HepG2 (cell line): Measurements from ENCODE around the gene ST8SIA1. TPM values are rescaled to one million over a fixed set of nuclear protein-coding genes. Genes with fewer than 3 reads are reported as not detected.

Experiments
- ATAC-seq: fragments of 200-7000 bp; cut with Tn5 transposase; 3 replicates; pipeline ENCODE4 v1.9.1; 2020; ENCODE audit warnings: mild to moderate bottlenecking, moderate library complexity
- BruUV-seq: library from RNA; stranded (reverse); fragments of 400-500 nt; replicated peaks from 2 replicates; lab custom pipeline; 2021; lab: Mats Ljungman, UMichigan
- CTCF ChIA-PET: fragments of 300-600 bp; formaldehyde crosslinking; extraction: SDS; loops from one replicate; lab custom pipeline; 2021; ENCODE audit warnings: low total read pairs, inconsistent platforms, low intra/inter-chr PET ratio; lab: Yijun Ruan, JAX
- POLR2A ChIA-PET: fragments of 350-600 bp; sonication (Branson Sonifier 250); formaldehyde crosslinking; loops from one replicate; lab custom pipeline; 2020; ENCODE audit warnings: antibody characterized with exemption, inconsistent platforms; lab: Yijun Ruan, JAX
- DNase-seq: peaks from one replicate; pipeline ENCODE4 v3.0.0-alpha.2; 2015; ENCODE audit warnings: low spot score
- FAIRE-seq: peaks from 3 replicates; lab custom pipeline; 2011; peaks lifted over from hg19 to GRCh38; lab: Jason Lieb, UNC
- H2AFZ ChIP-seq: one replicate; pipeline ENCODE4 v1.6.1; 2011; ENCODE audit warnings: low read length, inconsistent platforms
- H3K27ac ChIP-seq: fragments of 300-600 bp; 3 replicates; pipeline ENCODE4 v1.8.0; 2011; ENCODE audit warnings: mixed run types, mild to moderate bottlenecking, mixed read lengths, low read length, inconsistent platforms; ENCODE audit not compliant: insufficient read depth; ENCODE audit errors: extremely low read length
- H3K27me3 ChIP-seq, 2 experiments: fragments of 200-600 bp in 1 of 2; 2 replicates in 1 of 2; 3 replicates in 1 of 2; pipeline versions ENCODE4 v1.6.0 to v1.8.0; 2011; ENCODE audit warnings: low read length in 2 of 2, mild to moderate bottlenecking in 2 of 2, moderate library complexity in 2 of 2, inconsistent platforms in 1 of 2; ENCODE audit not compliant: insufficient read depth in 2 of 2, control insufficient read depth in 1 of 2
- H3K36me3 ChIP-seq, 2 experiments: fragments of 200-600 bp in 1 of 2; replicated peaks in 1 of 2; 2 replicates in 1 of 2; 3 replicates in 1 of 2; pipeline versions ENCODE4 v1.5.1 to v1.8.0; 2011; ENCODE audit warnings: low read length in 2 of 2, inconsistent platforms in 1 of 2; ENCODE audit not compliant: insufficient read depth in 2 of 2, control insufficient read depth in 1 of 2
- H3K4me1 ChIP-seq: 2 replicates; pipeline ENCODE4 v1.5.1; 2012; ENCODE audit warnings: low read length, inconsistent platforms; ENCODE audit not compliant: insufficient read depth
- H3K4me2 ChIP-seq: 2 replicates; pipeline ENCODE4 v1.6.0; 2011; ENCODE audit warnings: low read depth, low read length, inconsistent platforms
- H3K4me3 ChIP-seq, 3 experiments: fragments of 200-600 bp in 1 of 3; sonication (generic), shearing (Covaris generic) in 1 of 3; replicated peaks in 1 of 3; 2 replicates each; pipeline ENCODE4 v1.5.1; 2011 to 2016; ENCODE audit warnings: low read length in 3 of 3, inconsistent platforms in 2 of 3, low read depth in 2 of 3, mild to moderate bottlenecking in 2 of 3, control low read depth in 1 of 3, mixed read lengths in 1 of 3; ENCODE audit not compliant: insufficient read depth in 1 of 3
- H3K79me2 ChIP-seq: one replicate; pipeline ENCODE4 v1.6.1; 2011; ENCODE audit warnings: low read length, inconsistent platforms; ENCODE audit not compliant: insufficient read depth
- H3K9ac ChIP-seq: 2 replicates; pipeline ENCODE4 v1.6.0; 2011; ENCODE audit warnings: mild to moderate bottlenecking, low read depth, low read length, inconsistent platforms; ENCODE audit not compliant: insufficient read depth
- H3K9me3 ChIP-seq: 2 replicates; pipeline ENCODE4 v1.5.1; 2012; ENCODE audit warnings: mild to moderate bottlenecking, low read length
- H4K20me1 ChIP-seq: 2 replicates; pipeline ENCODE4 v1.6.0; 2011; ENCODE audit warnings: inconsistent platforms, mild to moderate bottlenecking, low read length, moderate library complexity; ENCODE audit not compliant: insufficient read depth
- AGO2 ChIP-seq: fragments of 200-400 bp; formaldehyde crosslinking; optimal IDR thresholded peaks from 2 replicates; pipeline ENCODE3; 2017; ENCODE audit warnings: mild to moderate bottlenecking, low read depth, low read length, moderate library complexity
- CREB3 ChIP-seq: sonication (generic); formaldehyde crosslinking; IDR thresholded peaks from 2 replicates; pipeline ENCODE4 v1.5.0; 2020; ENCODE audit warnings: missing genetic modification reagents
- HHEX ChIP-seq: IDR thresholded peaks from 2 replicates; pipeline ENCODE4 v1.6.1; 2016; ENCODE audit warnings: control low read depth
- KLF16 ChIP-seq, 2 experiments: sonication (generic) in 1 of 2; formaldehyde crosslinking in 1 of 2; IDR thresholded peaks; 2 replicates each; pipeline versions ENCODE4 v1.6.1 to v1.8.0; 2016 to 2023; ENCODE audit warnings: missing genetic modification reagents in 2 of 2, missing compliant biosample characterization in 1 of 2
- NFKBIZ ChIP-seq: IDR thresholded peaks from 2 replicates; pipeline ENCODE4 v1.6.1; 2018; ENCODE audit warnings: missing genetic modification reagents, missing compliant biosample characterization
- ZBED4 ChIP-seq: sonication (generic); formaldehyde crosslinking; IDR thresholded peaks from 2 replicates; pipeline ENCODE4 v1.4.0; 2020; ENCODE audit warnings: missing genetic modification reagents, borderline replicate concordance
- ZBTB2 ChIP-seq: sonication (generic); formaldehyde crosslinking; IDR thresholded peaks from 2 replicates; pipeline ENCODE4 v1.8.0; 2022; ENCODE audit warnings: low read depth, missing genetic modification reagents
- ZC3H4 ChIP-seq: sonication (generic); formaldehyde crosslinking; IDR thresholded peaks from 2 replicates; pipeline ENCODE4 v1.4.0; 2020; ENCODE audit warnings: missing genetic modification reagents, borderline replicate concordance
- ZNF777 ChIP-seq: sonication (generic); formaldehyde crosslinking; IDR thresholded peaks from 2 replicates; pipeline ENCODE4 v1.4.0; 2020; ENCODE audit warnings: missing genetic modification reagents
- ZXDC ChIP-seq: sonication (generic); formaldehyde crosslinking; IDR thresholded peaks from 2 replicates; pipeline ENCODE4 v1.5.0; 2020; ENCODE audit warnings: mild to moderate bottlenecking, missing genetic modification reagents
- WGBS: methylation state at CpG from one replicate; pipeline ENCODE4 v1.1.6; 2017; ENCODE audit warnings: low lambda C conversion rate; 5-methylcytosine and 5-hydroxymethylcytosine counted together
- in situ Hi-C: cut with HindIII; loops from 2 replicates; pipeline ENCODE4 v1.10.0; 2017; ENCODE audit warnings: low pct_unique_long_range_greater_than_20kb; ENCODE audit not compliant: extremely low pct_ligation_motif_present
- intact Hi-C: fragments of 100-400 bp; cut with micrococcal nuclease; formaldehyde crosslinking; loops from one replicate; pipeline ENCODE4 v1.10.0; 2022; ENCODE audit not compliant: unreplicated experiment
- polyA plus RNA-seq, 8 experiments: library from polyadenylated mRNA; depleted of rRNA in 3 of 8; stranded (reverse) in 7 of 8; unstranded in 1 of 8; fragments of >200 nt; fragmentation: Illumina TruSeq in 4 of 8; extraction: Trizol in 4 of 8; gene quantifications; 2 replicates each; pipeline versions ENCODE4 v1.2.1 to v1.2.3, GENCODE V29; 2011 to 2016; ENCODE audit warnings: low read depth in 4 of 8, missing spikeins in 1 of 8, mixed read lengths in 1 of 8; ENCODE audit not compliant: insufficient read depth in 1 of 8
- total RNA-seq, 5 experiments: library from RNA; depleted of rRNA; stranded (reverse); fragments of >200 nt; fragmentation: Illumina TruSeq; extraction: Trizol; gene quantifications; 2 replicates each; pipeline ENCODE4 v1.2.3, GENCODE V29; 2016; ENCODE audit warnings: low read depth in 1 of 5

The ST8SIA1 gene
- total and polyA plus RNA-seq, 2 of the 13 experiments (the other 11 are each of a cell fraction or from before 2014, with no cell fraction given), result not detected

- TF ChIP-seq NFKBIZ, result no peak
- TF ChIP-seq ZBTB2 (CRISPR knock-in tag), result no peak
- no peak for TF ChIP-seq CREB3 (CRISPR knock-in tag)
- no peaks in the 10 kb centered on the region for H4K20me1 ChIP-seq
- DNase-seq (no peak), ATAC-seq (no peak), FAIRE-seq (no peak)
- H3K4me3 ChIP-seq, result no peak overlapping the region
- no peaks in the 10 kb centered on the region for H3K4me1 ChIP-seq
- no peaks in the 10 kb centered on the region for H3K36me3 ChIP-seq
- no peak overlapping the region for H3K27ac ChIP-seq
- H3K27me3 ChIP-seq, result 0 out of 5 replicates have a peak, but pooled peaks cover 0 to 2% of the 10 kb centered on the region in 2 experiments
- intact Hi-C loops, result no loop called here
- H3K79me2 ChIP-seq, result no peaks in the 10 kb centered on the region
- no peak overlapping the region for H3K4me2 ChIP-seq
- H3K9ac ChIP-seq, result no peak overlapping the region
- BruUV-seq, result no TSS peak
- CTCF ChIA-PET, result no interaction called here
- H3K9me3 ChIP-seq, result no peaks in the 10 kb centered on the region
- POLR2A ChIA-PET, result no interaction called here
- no peak overlapping the region for H2AFZ ChIP-seq
- in situ Hi-C loops, result no loop called here
Measured at GRCh38 chr12:22234561-22234960, 99.9 kb downstream of the ST8SIA1 start.

- intact Hi-C loops, result no loop called here
- no peaks in the 10 kb centered on the region for H3K9me3 ChIP-seq
- no peak overlapping the region for H3K9ac ChIP-seq
- in situ Hi-C loops, result no loop called here
- H3K27ac ChIP-seq, result no peak overlapping the region
- CTCF ChIA-PET, result no interaction called here
- H3K4me3 ChIP-seq, result no peak overlapping the region
- DNase-seq, result no peak
- H3K4me2 ChIP-seq, result no peak overlapping the region
- H3K4me1 ChIP-seq, result no peaks in the 10 kb centered on the region
- H4K20me1 ChIP-seq, result no peaks in the 10 kb centered on the region
- no peaks in the 10 kb centered on the region for H3K79me2 ChIP-seq
- ATAC-seq, result no peak
- H2AFZ ChIP-seq, result no peak overlapping the region
- no peak for FAIRE-seq
- no peaks in the 10 kb centered on the region for H3K36me3 ChIP-seq
- 0 out of 5 replicates have a peak, but pooled peaks cover 0 to 2% of the 10 kb centered on the region in 2 experiments for H3K27me3 ChIP-seq
- 6% methylated on average over 1 of the region's 1 CpG for WGBS
- BruUV-seq, result no TSS peak
- POLR2A ChIA-PET, result no interaction called here
- TF ChIP-seq AGO2 (no peak), HHEX (CRISPR knock-in tag) (no peak), ZXDC (CRISPR knock-in tag) (no peak), ZC3H4 (CRISPR knock-in tag) (no peak), ZNF777 (CRISPR knock-in tag) (no peak), ZBED4 (CRISPR knock-in tag) (no peak), KLF16 (CRISPR knock-in tag; IDR thresholded peaks at IDR 0.05) (no peak)
Measured at GRCh38 chr12:22231836-22232235, 102.7 kb downstream of the ST8SIA1 start.
